HG02840 (cell line): ENCODE results near the gene PROM2.

Experiments
- ATAC-seq: cut with Tn5 transposase; IDR thresholded peaks from one replicate; pipeline ENCODE4 v1.9.1; 2021; ENCODE audit warnings: mild to moderate bottlenecking, moderate library complexity, moderate number of reproducible peaks; ENCODE audit not compliant: unreplicated experiment, low FRiP score

PROM2 gene

DNA sequence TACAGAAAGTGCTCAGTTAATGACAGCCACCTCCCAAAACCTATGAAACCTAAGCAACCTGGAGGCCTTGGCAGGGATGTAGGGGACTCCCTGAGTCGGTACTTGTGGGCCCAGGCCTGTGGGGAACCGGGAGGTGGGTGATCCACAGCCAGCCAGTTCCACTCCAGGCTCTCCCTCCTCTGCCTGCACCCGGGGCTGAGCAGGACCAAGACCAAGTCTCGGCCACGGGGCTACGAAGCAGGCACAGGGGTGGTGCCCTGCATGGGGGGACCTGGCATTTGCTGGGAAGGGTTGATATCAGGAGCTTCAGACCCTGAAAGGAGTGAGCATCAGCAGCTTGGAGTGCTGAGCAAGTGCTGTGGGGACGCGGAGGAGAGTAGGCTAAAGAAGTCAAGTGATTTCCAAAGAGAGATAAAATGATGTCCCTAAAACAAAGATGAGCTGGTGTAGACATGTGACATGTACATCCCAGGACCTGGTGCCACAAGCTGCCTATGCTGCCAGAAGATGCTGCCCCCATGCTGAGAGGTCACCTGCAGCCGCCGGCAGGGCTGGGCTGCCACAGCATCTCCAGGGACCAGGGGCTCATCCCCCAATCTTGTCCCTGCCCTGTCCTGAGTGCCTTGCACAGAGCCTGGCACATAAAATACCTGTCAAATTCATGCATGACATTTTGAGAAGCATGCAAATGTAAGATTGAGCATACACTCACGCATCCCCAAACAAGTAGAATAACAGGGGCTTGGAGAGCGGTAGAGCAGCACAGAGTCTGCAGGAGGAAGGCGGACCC lies 44.4 kb downstream of the PROM2 start:
- ATAC-seq = no peak

DNA sequence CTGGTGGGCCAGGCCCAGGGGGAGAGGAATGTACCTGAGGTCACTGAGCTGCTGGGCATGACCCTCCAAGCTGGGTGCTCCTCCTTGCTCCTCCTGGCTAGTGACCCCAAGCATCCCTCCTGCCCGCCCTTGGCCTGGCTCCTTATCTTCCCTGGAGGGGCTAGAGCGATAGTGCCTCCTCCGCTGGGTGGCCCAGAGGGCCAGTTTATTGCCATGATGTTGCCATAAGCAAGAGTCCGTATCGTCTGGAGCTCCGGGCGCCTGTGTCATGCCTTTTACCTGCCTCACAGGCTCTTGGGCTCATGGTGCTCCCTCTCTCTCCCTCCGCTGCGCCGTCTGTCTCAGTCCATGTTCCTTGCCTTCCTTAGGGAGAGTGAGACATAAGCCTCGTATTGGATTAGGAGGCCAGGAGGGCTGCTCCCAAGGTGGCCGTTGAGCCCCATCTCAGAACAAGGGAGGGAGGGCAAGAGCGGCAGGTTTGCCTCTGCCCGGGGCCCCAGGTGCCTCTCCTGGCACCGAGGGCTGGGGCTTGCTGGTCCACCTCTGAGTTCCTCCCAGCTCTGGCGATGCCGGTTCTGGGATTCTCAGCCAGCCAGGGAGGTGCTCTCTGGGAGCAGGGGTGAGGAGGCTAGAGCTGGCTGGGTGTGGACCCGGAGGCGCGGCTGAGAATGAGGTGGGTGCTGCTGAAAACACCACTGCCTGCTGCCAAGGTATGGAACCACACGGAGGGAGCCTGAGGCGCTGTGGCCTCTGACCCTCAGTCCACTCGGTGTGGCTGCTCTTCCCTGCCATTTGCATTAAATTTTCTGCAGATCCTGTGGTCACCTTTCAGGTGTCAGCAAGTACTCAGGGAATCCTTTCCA lies 45.5 kb downstream of the PROM2 start:
- ATAC-seq = no peak

DNA sequence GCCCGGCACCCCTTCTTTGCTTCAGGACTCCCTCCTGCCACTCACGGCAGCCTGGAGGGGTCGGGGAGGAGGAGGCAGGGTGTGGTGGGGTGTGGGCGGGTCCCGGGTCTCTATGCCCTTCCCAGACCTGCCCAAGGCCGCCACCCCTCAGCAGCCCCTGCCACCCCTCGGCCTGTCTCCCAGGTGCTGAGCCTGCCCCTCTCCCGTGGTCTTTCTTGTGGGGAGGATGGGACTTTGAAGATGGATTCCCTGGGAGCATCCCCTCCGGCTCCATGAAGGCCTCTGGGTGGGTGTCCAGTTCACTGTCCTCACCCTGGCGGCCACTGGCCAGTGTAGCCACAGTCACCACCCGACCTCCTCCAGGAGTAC lies 46.1 kb downstream of the PROM2 start:
- ATAC-seq = no peak

DNA sequence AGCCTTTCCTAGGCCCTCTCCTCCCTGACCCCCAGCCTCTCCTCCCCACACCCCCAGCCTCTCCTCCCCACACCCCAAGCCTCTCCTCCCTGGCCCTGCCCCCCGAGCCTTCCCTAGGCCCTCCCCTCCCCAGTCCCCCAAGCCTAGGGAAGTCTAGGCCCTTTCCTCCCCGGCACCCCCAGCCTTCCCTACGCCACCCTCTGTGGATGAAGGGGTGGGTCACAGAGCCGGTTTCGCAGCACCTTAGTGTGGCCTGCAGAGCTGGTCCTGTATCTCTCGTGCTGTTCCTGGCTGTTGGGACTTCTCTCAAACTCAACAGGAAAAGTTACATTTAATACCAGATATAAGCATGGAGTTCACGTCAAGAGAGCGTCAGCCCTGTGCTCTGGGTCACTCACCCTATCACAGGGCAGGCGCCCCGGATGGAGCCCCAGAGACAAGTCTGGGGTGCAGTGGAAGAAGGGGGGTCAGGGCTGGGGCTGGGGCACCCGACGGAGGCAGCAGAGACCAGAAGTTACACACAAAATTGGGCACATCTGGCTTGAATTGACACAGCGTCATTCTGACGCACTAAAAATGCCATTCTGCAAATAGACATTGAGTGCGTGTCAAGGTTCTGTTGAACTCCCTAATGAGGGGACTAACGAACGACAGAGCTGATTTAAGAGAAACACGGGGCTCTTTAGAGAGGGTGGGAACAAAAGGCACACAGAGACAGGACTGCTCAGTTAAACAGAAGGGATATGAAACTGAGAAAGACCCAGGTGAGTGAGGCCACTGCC lies 46.9 kb downstream of the PROM2 start:
- no peak for ATAC-seq

DNA sequence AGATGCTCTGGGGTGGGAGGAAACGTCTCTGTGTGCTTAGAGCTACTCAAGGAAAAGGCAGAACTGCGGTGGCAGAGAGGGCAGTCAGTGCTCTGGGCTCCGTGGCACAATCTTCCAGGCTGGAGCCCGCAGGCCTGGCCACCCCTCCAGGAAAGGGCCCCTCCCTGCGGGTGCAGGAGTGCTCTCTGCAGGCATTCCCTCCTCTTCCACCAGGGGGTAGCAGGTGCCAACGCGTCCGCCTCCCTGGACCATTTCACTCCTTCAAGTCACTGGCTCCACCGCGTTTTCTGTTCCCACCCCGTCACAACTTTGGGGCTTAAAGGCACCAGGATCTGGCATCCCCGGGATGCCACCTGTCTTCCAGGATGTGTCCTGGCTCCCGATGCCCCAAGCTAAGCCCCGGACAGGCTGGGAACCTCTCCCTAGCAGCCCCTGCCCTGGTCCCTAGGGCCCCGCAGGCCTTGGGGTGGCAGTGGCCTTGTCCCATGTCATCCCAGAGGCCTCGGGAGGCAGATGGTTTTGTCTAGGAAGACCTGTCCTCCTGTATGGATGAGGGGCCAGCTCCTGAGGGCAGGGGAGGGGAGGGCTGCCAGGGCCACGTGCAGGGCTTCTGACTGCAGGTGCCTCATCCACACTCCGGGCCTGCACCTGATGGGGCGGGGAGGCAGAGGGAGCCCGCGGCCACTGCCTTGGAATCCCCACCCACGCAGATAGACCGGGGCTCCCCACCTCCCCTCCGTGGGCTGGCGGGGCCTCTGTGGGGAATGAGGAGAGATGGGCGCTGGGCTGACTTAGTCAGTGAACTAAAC lies 49.3 kb downstream of the PROM2 start:
- no peak for ATAC-seq

DNA sequence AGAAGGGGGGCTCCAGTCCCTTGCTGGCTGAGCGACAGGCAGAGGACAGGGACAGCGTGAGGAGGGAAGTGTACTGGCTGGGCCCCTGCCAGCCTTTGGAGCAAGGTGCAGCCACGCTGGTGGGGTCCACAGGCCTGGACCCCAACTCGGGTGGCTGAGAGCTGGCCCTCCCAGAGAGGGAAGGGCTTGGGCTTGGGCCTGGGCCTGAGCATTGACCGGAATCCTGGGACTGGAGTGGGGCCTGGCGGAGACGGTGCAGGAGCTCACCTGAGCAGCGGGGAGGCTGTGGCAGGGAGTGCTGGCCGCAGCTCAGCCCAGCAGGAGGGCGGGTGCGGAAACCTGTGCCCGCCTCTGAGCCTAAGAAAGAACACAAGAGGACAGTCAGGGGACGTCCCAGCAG lies 50.8 kb downstream of the PROM2 start:
- ATAC-seq = no peak

DNA sequence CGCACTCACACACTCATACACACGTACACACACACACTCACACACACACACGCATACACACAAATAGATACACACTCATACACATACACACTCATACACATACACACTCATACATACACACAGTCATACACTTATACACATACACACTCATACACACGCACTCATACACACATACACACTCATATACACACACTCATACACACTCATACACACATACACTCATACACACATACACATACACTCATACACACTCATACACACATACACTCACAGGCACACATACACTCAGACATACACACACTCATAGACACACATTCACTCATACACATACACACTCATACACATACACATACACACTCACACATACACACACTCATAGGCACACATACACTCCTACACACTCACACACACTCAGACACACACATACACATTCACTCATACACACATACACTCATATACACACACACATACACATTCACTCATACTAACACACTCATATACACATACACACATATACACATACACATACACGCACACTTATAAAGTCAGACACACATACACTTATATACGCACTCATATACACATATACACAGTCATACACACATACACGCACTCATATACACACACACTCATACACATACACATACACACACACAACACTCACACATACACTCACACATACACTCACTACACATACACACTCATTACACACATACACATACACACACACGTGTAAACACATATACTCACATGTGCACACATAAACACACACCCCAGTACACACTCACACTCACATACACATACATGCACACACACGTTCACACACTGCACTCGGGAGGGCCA lies 51.6 kb downstream of the PROM2 start:
- ATAC-seq = no peak

DNA sequence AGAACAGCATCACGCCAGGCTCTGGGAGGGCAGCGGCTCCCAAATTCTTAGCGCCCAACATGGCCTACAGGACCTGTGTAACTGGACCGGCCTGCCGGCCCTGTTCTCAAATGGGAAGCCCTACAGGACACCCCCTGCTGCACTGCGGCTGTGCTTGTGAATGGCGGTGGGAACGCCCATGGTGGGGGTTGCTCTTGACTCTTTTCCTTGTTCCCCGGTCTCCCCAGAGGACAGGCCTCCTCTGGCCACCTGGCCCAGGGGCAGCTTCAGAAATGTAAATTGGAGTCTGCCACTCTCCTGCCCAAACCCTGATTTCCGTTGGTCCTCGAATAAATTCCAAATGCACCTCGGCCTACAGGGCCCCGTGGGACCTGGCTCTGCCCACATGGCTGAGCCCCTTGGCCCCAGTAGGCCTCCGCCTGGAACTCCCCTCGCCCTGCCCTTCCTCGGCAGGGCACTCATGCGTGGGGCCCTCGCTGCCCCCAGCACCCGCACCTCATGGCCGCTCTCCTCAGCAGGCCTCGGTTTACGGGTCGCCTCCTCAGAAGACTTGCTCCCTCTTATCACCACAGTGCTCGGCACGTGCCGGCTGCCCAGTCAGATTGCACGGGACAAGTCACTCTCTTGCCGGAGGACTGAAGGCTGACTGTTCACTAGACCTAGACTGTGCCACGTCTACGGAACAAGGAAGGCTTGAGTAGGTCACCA lies 52.3 kb downstream of the PROM2 start:
- ATAC-seq = no peak

DNA sequence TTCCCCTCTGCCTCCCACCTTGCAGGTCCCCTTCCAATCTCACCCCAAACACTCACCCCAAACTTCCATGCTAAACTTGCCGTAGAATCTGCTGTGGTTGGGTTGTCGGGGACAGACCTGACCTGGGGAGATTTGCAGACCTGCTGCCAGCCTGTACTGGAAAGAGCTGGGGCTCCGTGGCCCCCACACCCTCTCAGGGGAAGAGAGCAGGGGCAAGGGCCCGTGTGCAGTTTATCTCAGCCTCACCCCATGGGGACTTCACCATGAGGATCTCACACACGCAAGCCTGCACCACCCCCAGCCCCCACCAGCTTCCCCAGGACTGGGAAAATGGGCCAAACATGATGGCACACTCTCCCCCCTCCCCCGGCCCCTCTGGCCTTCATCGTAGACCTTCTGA lies 53.6 kb downstream of the PROM2 start:
- no peak for ATAC-seq

DNA sequence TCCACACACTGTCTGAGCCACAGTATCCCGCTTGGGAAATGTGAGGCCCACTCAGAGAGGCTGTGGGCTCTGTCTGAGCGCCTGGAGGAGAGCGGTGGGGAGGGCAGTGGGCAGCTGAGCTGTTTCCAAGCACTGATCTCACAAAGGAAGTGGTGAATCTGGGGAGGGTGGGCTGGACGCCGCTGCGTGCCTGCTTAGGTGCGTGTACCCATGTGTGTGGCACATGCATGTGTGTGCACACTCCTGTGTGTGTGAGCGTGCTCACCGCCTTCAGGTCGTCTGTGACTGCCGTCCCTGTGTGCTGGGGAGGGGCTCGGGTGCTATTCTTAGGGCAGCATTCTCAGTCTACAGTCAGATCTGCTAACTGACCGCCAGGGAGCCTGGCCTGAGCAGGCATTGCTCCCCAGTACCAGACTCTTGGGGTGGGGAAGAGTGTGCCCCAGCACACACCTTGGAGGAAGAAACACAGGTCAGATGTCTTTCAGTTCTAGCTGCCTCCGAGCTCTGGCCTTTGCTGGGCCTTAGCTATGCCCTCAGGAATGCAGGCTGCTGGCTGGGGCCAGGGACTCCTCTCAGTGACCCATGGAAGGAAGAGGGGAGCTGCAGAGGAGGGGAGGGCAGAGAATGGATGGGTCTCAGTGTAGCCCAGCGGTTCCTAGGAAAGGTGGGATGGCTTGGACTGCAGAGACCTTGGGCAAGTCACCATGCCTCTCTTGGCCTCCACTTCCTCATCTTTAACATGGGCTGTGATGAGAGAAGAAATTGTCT lies 54.3 kb downstream of the PROM2 start:
- ATAC-seq = no peak

DNA sequence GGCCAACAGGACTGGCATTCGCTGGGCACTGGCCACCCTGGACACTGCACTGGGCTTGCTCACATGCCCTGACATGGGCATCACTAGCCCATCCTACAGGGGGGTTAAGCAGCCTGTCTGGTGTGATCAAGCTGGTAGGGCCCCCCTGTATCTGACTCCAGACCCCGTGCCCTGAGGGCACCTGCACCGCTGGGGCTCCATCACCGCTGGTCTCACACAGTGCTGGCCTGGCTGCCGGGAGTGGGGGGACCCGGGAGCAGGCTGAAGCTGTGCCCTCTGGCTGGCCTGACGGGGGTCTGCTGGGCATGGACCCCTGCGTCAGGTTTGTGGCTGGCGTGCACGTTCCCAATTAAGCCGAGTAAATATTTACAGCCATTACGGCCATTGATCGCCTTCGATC lies 55.2 kb downstream of the PROM2 start:
- no peak for ATAC-seq

DNA sequence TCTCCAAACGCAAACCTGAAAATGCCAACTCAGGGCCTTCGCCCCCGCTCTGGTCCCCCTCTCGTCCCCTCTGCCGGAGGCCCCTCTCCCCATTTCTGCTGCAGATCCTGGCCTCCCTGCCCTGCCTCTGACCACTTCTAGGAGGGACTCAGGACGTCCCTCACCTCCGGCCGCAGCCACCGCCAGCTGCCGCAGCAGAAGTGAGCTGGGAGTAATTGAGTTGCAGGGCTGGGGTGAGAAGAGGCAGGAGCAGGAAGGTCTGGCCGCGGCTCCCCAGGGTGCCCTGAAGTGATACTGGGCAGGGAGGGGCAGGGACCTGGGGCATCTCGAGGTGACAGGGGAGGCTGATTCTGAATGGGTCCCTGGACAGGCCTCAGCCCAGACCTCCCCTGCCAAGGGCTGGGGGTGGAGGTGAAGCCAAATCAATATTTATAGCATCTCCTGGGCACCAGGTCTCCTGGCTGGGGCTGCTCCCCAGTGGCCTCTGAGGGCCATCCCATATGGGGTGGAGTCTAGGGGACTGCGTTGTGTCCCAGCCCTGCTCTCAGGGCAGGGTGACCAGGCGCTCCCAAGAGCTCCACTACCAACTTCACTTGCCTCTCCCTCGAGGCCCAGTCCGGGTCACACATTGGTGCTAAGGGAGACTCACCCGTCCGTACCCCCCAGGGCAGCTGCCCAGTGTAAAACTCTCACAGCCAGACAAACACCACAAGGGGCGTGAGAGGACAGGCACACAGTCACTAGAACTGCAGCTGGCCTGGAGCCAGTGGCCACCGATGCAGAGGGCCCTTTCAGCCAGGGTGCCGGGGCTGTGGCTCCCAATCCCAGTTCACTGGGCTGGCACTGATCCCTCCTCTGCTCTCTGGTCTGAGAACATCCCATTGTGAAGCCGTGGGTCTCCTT lies 55.9 kb downstream of the PROM2 start:
- ATAC-seq = no peak

DNA sequence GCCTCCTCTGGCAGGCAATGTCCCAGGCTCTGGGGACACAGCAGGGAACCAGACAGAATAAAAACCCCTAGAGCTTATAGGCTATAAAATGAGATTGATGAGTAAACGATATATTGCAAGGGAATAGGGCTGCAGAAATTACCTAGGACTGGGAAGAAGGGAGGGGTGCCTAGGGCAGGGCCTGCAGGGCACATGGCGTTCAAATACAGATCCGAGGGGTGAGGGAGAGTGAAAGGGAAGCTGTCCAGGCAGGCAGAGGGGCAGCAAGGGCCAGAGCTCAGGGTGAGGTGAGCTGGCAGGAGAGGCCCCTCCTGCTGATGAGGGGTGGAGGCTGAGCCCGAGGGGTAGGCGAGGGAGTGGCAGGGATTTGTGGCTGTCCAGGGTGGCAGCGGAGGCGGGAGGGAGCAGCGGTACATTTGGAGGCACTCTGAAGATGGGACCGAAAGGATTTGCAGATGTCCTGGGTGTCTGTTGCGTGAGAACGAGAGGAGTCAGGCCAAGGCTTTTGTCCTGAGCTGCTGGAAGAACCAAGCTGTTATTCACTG lies 56.6 kb downstream of the PROM2 start:
- no peak for ATAC-seq

DNA sequence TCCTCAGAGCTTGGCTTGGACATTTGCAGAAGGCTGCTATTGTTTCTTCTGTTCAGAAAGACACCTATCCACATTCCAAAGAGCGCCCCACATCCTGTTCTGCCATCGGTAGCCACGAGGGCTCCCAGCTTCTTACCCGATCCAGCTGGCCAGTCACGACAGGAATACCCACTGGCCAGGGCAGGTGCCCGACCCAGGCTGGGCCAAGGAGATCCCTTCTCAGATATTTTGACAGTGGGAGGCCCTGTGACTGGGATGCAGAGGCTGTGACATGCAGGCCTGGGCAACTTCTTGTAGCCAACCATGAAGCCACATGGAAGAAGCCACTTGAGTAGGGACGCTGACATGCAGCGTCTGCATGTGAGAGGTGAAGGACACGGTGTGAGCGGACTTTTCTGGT lies 57.4 kb downstream of the PROM2 start:
- ATAC-seq = no peak

DNA sequence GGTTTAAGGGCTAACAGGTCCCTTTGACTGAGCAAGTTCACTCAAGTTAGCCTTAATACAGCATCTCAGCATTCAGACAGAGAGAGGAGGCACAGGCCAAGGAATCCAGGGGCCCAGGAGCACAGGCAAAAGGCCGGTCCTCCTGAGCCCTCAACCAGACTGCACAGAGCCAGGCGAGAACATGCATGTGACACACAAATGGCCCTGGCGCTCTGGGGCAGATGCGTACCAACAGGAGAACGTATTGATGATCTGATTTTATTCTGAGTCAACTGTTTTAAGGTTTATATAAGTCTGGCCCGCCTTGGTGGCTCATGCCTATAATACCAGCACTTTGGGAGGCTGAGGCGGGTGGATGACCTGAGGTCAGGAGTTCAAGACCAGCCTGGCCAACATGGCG lies 57.8 kb downstream of the PROM2 start:
- no peak for ATAC-seq

DNA sequence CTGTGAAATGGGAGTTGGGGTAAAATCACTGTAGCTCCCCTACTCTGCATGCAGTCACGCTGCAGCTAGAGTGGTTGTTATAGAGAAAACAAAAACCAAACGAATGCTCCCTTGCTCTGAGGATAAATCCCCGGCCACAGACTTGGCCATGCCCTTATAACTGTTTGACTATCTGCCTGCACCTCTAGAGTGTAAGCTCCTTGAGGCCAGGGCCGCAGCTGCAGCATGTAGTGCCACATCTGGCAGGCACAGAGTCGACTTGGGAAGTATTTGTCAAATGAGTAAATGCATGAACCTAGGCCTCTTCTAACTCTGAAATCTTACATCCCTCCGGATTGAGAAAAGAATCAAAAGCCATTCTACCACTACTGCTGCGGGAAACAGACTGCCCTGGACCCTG lies 58.8 kb downstream of the PROM2 start:
- ATAC-seq = no peak

DNA sequence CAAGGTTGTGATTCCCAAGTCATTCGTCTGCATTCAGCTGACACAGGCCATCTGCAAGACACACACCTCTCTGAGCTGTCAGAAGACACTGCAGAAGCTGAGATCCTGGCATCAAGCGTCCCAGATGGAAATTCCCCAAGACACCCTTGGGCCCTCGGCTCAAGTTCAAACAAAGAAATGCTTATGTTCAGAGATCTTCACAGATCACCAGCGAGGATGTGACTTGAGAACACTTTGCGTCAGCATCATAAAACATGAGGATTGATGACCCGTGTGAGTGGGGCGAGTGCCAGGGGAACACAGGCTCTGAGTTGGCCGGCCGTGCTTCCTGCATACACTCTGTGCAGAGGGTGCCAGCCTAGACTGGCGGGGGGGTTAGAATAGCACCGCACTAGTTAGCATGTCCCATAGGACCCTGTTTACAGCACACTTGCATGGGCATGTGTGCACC lies 59.7 kb downstream of the PROM2 start:
- no peak for ATAC-seq
